DND-41 (cell line): ENCODE results near the gene DNAJB13.

Experiments
- CTCF ChIP-seq: IDR thresholded peaks from 2 replicates; pipeline ENCODE4 v1.5.1; 2012; ENCODE audit warnings: borderline replicate concordance, low read length, moderate library complexity, mild to moderate bottlenecking; ENCODE audit not compliant: poor library complexity, severe bottlenecking; ENCODE audit errors: extremely low read depth
- EZH2 ChIP-seq: IDR thresholded peaks from 3 replicates; pipeline ENCODE4 v1.6.1; 2012; ENCODE audit warnings: borderline replicate concordance, low read depth, mild to moderate bottlenecking, moderate library complexity, low read length, inconsistent platforms; ENCODE audit not compliant: severe bottlenecking

- no peak for TF ChIP-seq CTCF
- no peak for TF ChIP-seq EZH2
Measured at GRCh38 chr11:73965076-73965763, 14.4 kb downstream of the DNAJB13 start.
